GM10266 (cell line): ENCODE measurements around the gene TNNC2.

Experiments used
- DNase-seq: peaks from one replicate; pipeline ENCODE4 v3.0.0; 2012; ENCODE audit errors: extremely low spot score
- CTCF ChIP-seq: IDR thresholded peaks from 2 replicates; pipeline ENCODE4 v1.5.1; 2012; ENCODE audit warnings: mild to moderate bottlenecking, low read depth; ENCODE audit not compliant: control insufficient read depth, insufficient read depth; ENCODE audit errors: missing control alignments

The TNNC2 gene

GRCh38 chr20:45828589-45828988 lies 1.5 kb upstream of the TNNC2 start:
- TF ChIP-seq CTCF: no peak
- no peak for DNase-seq

DNA sequence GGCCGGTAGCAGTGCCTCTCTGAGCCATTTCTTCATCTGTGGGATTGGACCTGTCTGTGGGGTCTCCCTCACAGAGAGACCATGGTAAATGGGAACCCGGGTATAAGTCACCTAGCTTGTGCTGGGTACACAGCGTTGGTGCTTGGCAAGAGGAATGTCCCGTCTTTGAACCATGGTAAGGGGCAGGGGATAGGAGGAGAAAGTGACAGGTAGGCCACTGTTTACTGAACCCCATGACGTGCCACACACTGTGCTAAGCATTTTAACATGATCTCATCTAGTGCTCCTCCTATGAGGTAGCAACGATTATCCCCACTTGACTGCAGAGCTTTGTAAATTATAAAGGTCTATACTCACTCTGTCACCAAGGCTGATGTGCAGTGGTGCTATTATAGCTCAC lies 600 bp upstream of the TNNC2 start:
- DNase-seq: no peak

DNA sequence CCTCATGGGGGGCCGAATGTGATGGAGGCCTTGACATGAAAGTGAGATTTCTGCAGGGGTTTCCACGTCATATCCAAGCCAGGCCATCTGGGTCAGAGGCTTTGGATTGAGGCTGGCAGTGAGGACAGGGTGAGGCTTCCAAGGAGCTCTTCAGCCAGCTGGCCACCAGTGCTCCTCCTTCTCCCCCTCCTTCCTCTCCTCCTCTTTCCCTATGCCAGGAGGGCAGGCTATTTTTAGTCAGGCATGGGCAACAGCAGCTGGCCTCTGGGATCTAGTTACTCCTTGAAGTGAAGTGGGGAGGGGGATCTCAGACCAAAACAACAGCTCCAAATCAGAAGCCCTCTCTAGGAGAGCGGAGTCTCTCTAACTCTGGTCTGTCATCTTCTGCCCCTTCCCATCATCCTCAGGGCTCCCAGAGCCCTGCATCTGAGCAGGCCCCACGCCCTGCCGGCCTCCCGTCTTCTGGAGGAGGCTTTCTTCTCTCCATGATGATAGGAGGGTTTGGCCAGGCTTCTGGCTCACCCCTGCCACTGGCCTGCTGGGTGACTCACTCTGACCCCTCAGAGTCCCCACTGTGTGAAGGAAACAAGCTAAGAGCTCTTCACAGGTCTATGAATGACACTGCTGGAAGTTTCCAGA lies 612 bp downstream of the TNNC2 start:
- DNase-seq: no peak
- no peak for TF ChIP-seq CTCF

More for the DNA sequence above, 600 bp upstream of the TNNC2 start:
- TF ChIP-seq CTCF: no peak

DNA sequence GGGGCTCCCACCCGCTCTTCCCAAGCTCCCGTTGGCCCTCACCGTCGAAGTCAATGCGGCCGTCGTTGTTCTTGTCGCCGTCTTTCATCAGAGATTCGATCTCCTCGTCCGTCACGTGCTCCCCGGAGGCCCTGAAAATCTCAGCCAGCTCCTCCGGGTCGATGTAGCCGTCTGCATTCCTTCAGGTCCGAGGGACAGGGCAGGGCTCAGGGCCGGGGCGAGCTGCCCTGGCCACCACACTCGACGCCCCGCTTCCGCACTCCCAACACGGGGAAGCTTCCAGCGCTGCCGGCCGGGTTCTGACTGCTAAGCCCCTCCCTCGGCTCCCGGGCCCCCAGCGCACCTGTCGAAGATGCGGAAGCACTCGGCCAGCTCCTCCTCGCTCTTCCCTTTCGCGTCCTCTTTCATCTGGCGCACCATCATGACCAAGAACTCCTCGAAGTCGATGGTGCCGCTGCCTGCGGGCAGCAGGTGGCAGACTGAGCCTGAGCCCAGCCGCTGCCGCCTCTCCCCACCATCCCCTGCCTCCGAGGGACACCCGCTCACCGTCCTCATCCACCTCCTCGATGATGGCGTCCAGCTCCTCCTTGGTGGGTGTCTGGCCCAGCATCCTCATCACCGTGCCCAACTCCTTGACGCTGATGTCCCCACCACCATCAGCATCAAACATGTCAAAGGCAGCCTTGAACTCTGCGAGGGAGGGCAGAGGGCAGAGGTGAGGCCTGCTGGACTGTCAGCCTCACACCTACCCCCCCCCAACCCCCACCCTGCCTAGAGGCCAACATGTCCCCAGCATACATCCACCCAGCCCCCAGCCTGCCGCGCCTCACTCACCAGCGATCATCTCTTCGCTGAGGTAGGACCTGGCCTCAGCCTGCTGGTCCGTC lies 2.9 kb downstream of the TNNC2 start:
- peak; percentile 60 for TF ChIP-seq CTCF
- DNase-seq: peak; percentile 59

DNA sequence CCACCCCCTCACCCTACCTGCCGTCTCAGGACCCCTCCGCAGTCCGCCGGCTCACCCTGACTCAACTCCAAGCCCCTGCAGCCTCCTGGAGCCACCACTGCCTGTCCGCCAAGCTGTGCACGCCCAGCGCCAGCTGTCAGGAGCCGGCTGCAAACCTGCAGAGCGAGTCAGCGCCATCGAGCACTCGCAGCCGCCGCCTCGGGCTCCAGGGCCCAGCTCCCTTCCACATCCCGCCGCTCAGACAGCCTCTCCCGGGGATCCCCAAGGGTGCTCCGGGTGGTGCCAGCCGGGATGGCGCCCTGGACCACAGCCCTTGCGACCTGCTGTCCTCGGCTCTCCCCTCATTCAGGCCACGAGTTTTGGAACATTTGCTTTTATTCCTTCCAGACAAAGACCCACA lies 4.3 kb downstream of the TNNC2 start:
- DNase-seq: no peak
- TF ChIP-seq CTCF: no peak

GRCh38 chr20:45821947-45822346 lies 5.2 kb downstream of the TNNC2 start:
- no peak for TF ChIP-seq CTCF
- no peak for DNase-seq

DNA sequence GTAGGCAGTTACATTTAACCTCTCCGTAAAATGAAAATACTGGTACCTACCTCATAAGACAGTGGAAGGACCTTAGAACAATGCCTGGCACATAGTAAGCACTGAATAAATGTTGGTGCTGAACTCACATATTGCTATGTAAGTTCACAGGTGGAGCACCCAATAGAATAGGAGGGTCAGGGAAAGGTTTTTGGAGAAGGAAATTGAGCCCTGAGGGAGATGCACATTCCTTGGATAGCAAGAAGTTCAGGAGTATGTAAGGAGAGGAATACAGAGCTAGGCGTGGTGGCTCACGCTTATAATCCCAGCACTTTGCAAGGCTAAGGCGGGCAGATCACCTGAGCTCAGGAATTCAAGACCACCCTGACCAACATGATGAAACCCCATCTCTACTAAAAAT lies 7.6 kb downstream of the TNNC2 start:
- DNase-seq: no peak
- TF ChIP-seq CTCF: no peak
